GM11168 (cell line): ENCODE data around the gene HECW1.

Experiments
- in situ Hi-C: fragments of 300-500 bp; cut with MboI; formaldehyde crosslinking; loops from one replicate; pipeline ENCODE4 v1.12.0; 2022; ENCODE audit warnings: low sequenced_read_pairs; ENCODE audit not compliant: unreplicated experiment

HECW1 gene

DNA sequence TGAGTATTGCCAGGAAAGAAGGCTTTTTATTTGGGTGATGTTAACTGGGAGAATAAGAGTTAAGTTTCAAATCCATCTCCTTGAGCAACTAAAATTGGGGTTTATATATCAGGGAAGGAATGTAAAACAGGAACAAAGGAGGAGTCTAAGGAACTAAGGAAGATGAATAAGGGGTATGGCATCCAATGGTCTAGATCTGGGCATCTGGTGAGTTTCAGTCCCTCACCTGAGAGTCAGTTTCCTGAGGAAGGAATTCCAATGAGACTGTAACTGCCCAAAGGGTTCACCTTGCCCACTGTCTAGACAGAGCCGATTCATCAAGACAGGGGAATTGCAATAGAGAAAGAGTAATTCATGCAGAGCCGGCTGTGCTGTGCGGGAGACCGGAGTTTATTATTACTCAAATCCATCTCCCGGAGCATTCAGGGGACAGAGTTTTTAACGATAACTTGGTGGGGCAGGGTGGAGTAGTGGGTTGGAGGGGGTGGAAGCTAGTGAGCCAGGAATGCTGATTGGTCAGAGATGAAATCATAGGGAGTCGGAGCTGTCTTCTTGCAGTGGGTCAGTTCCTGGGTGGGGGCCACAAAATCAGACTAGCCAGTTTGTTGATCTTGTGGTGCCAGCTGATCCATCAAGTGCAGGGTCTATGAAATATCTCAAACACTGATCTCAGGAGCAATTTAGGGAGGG lies 282.1 kb downstream of the HECW1 start:
- in situ Hi-C loops: no loop called here

GRCh38 chr7:43395351-43395750 lies 282.9 kb downstream of the HECW1 start:
- in situ Hi-C loops: no loop called here

DNA sequence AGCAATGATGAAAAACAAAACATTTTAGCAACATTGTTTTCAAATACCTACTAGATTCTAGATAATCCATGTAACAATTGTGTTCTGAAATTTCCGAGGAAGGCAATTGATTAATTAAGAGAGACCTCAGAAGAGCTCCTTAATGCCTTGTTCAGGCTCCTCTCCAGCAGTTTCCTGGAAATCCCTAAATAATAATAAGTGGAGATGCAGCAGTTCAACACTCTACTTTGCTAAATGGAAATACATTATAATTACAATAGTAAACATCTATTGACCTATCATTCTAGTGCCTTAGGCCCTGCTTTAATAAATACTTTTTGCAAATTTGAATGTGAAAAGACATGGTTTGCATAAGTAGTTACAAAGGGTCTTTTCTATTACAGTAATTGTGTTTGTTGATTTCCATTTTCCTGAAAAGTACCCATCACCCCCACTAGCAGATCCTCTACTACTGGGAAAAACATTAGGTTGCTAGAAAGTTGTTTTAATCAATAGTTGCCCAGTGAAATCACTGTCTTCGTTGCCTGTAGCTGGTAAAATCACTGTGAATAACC lies 283.8 kb downstream of the HECW1 start:
- in situ Hi-C loops: no loop called here

- in situ Hi-C loops: no loop called here
These were observed 286.4 kb downstream of the HECW1 start for GRCh38 chr7:43398831-43399230.

GRCh38 chr7:43405948-43406347 lies 293.5 kb downstream of the HECW1 start:
- in situ Hi-C loops: no loop called here

DNA sequence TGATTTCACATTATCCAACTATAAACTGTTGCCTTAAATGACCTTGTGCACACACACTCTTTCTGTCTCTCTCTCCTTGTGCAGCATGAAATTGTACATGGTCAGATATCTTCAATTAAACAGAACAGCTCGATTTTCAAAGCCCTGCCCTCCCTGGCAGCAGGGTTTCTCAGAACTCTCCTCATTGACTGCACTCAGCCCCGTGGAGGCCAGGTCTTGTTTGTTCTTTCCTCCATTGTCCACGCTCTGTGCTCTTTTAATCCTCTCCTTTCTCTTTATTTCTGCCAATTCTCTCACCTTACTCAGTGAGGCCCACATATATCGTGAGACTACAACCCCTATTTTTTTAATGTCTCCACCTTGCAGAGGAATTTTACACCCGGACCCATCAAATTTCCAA lies 294.5 kb downstream of the HECW1 start:
- in situ Hi-C loops: no loop called here

DNA sequence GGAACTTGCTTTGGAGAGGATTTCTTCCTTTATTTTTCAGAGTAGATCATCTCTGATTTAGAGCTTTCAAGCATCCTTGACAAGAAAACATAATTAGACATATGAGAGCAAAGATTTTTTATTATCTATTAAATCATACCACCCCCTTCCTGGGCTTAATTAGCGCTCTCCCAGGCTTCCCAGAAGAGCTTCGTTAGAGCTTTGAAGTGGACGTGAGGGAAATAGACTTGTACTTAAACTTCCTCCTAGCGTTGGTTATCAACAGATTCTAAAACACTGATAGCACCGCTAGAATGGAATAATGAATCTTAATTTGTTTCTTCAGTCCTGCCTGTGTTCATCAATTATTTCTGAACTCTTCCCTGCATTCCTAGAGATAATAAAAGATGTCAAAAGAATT lies 296.5 kb downstream of the HECW1 start:
- in situ Hi-C loops: no loop called here

DNA sequence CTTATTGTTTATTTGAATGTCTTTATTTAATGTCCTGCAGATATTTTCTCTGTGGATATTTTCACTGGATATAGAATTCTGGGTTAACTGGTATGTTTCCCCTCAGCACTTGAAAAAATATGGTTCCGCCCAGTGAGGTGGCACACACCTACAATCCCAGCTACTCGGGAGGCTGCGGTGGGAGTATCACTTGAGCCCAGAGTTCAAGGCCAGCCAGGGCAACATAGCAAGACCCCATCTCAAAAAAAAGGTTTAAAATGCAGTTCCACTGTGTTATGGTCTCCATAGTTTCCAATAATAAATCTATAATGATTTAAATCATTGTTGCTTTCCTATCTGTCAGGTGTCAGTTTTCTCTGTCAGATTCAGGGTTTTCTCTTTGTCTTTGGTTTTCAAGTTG lies 305.0 kb downstream of the HECW1 start:
- in situ Hi-C loops: no loop called here

GRCh38 chr7:43430411-43430810 lies 318.0 kb downstream of the HECW1 start:
- in situ Hi-C loops: no loop called here

DNA sequence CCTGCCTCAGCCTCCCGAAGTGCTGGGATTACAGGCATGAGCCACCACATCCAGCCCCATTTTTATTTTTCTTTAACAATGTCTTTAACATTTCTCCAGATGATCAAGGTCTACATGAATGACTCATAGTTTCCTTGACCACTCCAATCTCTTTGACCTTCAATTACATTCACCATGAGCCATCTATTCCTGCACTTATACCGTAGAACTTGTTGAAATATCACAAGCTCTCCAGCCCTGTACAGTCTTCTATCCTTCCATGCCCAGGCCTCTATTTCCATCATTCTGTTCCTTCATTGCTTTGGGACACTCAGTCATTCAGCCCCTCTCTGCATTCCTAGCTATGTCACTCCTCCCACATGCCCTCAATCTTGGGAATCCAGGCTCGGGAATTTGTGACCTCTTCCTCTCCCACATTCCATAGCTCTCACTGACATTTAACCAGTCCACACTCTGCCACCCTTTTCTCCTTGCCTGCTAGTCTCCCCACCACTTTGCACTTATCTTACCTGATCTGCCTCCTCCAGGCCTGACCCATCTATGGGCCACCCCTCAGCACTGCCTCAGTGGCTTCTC lies 318.7 kb downstream of the HECW1 start:
- in situ Hi-C loops: no loop called here

DNA sequence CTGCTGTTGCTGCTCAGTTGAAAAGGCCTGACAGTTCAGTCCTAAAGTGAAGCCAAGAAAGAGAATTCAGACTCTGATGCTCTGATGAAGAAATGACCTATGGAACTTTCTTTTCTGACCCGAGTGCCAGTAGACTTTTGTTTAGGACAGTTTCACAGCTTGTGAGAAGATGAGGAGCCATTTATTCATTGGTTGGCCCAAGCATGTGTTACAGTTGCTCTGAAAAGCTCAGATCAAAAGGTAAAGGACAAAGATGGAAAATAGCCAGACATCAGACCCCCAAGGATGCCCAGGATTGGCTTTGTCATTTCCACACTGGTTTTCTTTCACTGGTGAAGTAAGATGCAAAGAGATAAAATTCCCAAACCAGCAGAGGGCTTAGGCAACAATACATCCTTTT lies 321.2 kb downstream of the HECW1 start:
- in situ Hi-C loops: no loop called here

GRCh38 chr7:43437001-43437400 lies 324.6 kb downstream of the HECW1 start:
- in situ Hi-C loops: no loop called here

DNA sequence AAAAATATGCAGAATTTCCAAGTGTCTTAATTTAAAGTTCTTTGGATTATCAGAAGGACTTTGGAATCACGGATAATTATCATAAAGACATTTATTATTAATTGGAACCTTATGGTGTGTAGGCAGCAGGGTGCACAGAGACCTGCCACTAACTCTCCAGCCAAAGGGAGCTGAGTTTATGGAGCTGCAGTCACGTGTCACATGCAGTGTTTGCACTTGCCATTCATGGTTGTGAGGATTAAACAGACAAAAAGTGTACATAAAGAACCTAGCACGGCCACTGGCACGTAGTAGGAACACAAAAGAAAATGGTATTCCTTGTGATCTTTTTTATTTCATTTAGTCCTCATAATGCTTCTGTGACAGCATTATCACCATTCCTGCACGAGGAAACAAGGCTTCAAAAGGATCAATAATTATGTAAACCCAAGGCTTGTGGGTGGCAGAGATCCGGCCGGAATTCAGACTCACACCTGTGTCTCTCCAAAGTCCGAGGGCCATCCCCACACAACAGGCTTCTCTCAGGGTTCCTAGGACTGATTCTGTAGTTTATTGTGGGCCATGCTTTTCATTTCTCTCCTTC lies 326.5 kb downstream of the HECW1 start:
- in situ Hi-C loops: no loop called here

DNA sequence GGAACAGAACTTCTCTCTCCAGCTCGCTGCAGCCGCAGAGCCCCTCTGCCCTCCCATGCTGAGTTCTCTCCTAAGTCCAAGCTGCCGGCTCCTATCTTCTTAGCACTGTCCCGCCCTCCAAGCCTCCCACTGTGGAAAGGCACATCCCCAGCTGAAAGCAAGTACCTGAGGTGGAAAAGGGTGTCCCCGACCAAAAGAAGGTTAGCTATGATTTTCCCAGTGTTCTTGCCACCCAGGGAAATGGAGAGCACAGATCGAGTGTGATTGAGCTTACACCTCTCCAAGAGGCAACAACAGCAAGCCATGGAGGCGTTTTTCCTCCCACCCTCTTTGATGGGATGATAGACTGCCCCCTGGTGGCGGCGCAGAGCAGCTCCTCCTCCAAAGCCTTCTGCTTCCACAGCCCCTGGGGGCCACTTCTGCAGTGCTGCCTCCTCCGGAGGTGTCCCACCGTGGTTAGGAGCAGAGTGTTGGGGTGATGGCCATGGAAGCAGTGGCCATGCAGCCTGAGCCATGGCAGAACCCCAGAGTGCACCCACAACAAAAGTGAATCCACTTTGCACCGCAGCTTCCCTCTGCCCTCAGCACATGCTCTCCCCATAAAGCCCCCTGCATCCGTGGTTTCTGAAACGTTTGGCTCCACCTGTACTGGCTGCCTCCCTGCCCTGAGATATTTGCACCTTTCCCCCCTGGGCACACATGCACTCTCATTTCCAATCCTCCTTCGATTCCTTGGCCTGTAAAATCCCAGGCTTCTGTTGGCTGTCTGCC lies 327.4 kb downstream of the HECW1 start:
- in situ Hi-C loops: no loop called here

DNA sequence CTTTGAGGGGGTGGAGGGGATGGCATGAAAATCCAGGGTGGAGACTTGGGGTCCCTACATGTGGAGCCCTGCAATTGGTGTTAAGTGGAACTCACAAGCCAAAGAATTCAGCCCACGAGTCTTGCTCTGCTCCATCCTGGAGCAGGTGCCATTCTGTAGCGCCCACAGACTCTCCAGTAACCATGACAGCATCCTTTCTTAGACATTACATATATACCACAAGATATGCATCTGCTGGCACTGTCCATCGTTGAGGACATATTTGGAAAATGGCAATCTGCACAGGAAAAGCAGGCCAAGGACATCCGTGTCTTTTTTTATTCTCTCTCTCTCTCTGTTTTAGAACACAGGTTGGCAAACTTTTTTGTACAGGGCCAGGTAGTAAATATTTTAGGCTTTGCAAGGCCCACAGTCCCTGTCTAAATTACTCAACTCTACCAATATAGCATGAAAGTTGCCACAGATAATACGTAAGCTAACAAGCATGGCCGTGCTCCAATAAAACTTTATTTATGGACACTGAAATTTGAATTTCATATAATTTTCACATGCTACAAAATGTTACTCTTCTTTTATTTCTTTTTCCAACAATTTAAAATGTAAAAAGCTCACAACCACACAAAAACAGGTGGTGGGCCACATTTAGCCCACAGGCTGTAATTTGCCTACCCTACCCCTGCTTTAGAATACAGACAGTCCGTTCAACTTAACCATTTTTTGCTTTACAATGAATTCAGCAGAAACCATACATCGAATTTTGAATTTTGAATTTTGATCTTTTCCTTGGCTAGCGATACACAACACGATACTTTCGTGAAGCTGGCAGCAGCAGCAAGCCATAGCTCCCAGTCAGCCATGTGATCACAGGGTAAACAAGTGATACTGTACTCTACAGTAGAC lies 329.0 kb downstream of the HECW1 start:
- in situ Hi-C loops: no loop called here

DNA sequence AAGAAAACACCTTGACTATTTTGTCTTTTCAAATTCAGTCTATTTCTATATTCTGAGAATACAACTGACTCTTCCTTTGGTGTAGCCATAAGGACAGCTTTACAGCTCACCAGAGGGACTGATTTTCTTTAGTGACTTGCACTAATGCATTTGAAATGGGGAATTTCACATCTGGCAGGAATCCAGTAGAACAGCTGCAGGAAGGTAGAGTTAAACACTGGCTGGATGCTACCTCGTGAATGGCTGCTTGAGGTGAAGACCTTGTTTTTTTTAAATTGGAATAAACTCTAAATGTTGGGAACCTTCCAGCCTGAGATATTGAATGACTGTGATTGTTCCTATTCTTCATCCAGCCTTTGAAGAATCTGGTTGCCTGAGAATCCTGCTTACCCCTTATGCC lies 330.9 kb downstream of the HECW1 start:
- in situ Hi-C loops: no loop called here

DNA sequence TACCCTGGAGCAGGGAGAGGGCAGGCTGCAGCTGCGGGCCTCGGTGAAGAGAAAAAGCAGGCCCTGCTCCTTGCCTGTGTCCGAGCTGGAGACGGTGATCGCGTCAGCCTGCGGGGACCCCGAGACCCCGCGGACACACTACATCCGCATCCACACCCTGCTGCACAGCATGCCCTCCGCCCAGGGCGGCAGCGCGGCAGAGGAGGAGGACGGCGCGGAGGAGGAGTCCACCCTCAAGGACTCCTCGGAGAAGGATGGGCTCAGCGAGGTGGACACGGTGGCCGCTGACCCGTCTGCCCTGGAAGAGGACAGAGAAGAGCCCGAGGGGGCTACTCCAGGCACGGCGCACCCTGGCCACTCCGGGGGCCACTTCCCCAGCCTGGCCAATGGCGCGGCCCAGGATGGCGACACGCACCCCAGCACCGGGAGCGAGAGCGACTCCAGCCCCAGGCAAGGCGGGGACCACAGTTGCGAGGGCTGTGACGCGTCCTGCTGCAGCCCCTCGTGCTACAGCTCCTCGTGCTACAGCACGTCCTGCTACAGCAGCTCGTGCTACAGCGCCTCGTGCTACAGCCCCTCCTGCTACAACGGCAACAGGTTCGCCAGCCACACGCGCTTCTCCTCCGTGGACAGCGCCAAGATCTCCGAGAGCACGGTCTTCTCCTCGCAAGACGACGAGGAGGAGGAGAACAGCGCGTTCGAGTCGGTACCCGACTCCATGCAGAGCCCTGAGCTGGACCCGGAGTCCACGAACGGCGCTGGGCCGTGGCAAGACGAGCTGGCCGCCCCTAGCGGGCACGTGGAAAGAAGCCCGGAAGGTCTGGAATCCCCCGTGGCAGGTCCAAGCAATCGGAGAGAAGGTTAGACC lies 332.5 kb downstream of the HECW1 start:
- in situ Hi-C loops: no loop called here

GRCh38 chr7:43449577-43449976 lies 337.1 kb downstream of the HECW1 start:
- in situ Hi-C loops: no loop called here

GRCh38 chr7:43450894-43451293 lies 338.4 kb downstream of the HECW1 start:
- in situ Hi-C loops: loop anchor here (25.0 kb wide), 1 partner anchor 514 kb away; the partner anchor contains the start of genes MRPL32 and PSMA2
